ENCODE measurements around the gene TMEFF2.

DNA sequence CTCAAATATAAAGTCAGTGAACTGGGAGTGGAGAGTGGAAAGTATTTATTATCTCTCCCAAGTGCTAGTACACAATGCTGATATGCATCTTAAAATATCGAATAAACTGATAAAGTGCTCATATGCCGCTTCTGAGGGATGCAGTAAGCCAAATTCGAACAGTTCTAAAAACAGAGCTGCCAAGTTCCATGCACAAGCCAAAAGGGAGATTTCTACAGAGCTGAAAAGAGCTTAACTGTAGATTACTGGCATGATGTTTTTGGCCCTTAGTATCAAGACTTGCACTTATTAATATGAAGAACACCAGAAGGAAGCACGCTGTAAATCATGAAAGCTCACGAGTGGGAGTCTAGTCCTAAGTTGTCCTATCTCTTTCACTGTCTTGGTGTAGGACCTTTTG, 7.9 kb downstream of the TMEFF2 start:
- no peak for TF ChIP-seq TAF1 (IDR thresholded peaks at IDR 0.05; ENCODE audit: low read depth, low read length)
- TF ChIP-seq POLR2A (IDR thresholded peaks at IDR 0.05; ENCODE audit: low read depth, low read length): no peak

Measured in GM12891 (cell line).